SK-N-MC (cell line): ENCODE measurements around the gene SUCLG2.

Source experiments
- EZH2 ChIP-seq: fragments of 200-600 bp; sonication (generic); IDR thresholded peaks from one replicate; pipeline ENCODE4 v1.6.1; 2017; ENCODE audit warnings: antibody characterized with exemption
- FOXP2 ChIP-seq: optimal IDR thresholded peaks from 2 replicates; pipeline ENCODE3; 2011; ENCODE audit warnings: mild to moderate bottlenecking, moderate library complexity; ENCODE audit not compliant: insufficient read depth; ENCODE audit errors: extremely low read length, control extremely low read depth
- POLR2AphosphoS5 ChIP-seq: IDR thresholded peaks from 2 replicates; pipeline ENCODE4 v1.6.1; 2012; ENCODE audit warnings: mild to moderate bottlenecking, low read depth, low read length, borderline replicate concordance

DNA sequence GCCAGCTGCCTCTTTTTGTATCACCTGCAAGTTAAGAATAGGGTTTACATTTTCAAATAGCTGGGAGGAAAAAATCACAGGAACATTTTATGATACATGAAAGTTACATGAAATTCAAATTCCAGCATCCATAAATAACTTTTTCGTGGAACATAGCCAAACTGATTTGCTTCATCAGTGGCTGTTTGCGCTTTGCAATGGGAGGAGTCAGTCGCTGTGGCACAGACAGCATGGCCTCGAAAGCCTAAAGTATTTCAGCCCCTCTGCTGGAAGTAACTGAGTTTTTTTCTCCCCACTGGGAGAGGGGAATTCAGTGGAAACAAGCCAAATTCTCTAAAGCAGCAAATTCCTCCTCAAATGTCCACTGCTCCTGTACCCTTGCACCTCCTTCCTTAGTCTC, 271.9 kb downstream of the SUCLG2 start:
- TF ChIP-seq POLR2AphosphoS5 (no peak), EZH2 (no peak), FOXP2 (no peak)
